NOMO-1 treated with DMSO at 0.1 percent for 48 hours (cell line): ENCODE data around the gene FBXL13.
A peak's percentile ranks its signal among the peaks of the same experiment; 100 is the strongest.
"Not testable (repeated sequence)": the region's sequence is repeated elsewhere in the genome, so short reads cannot be mapped to it uniquely, and the experiment has no call there.

Experiments
- DNase-seq: peaks from one replicate; lab custom pipeline; 2025; ENCODE audit not compliant: unreplicated experiment; lab: John Stamatoyannopoulos, UW

The FBXL13 gene

DNA sequence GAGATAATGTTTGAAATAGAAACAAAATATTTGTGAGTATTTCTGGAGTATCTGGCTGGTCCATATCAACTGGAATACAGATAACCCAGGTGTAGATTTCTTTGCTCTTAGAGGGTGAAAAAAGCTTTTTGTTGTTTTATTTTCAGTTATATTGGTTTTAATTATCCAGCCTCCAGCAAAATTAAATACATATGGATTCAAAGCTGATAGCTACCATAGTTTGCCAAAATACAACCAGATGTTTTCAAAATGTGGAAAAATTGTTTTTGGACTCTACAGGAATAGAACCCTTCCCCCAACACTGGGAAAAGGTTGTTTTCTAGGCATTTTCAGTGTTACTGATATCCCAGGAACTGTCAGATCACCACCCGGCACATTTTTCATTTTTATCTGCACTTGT is 131.7 kb downstream of the FBXL13 start:
- DNase-seq, result no peak

- no peak for DNase-seq
These were observed 132.3 kb downstream of the FBXL13 start for GRCh38 chr7:102942181-102942866.

- no peak for DNase-seq
These were observed 135.9 kb downstream of the FBXL13 start for GRCh38 chr7:102938679-102939078.

GRCh38 chr7:102935450-102936115 is 139.0 kb downstream of the FBXL13 start:
- peak; percentile 69 for DNase-seq

- no peak for DNase-seq
These were observed 139.9 kb downstream of the FBXL13 start for GRCh38 chr7:102934701-102935100.

DNA sequence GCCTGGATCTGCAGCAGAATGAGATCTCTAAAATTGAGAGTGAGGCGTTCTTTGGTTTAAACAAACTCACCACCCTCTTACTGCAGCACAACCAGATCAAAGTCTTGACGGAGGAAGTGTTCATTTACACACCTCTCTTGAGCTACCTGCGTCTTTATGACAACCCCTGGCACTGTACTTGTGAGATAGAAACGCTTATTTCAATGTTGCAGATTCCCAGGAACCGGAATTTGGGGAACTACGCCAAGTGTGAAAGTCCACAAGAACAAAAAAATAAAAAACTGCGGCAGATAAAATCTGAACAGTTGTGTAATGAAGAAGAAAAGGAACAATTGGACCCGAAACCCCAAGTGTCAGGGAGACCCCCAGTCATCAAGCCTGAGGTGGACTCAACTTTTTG is 140.4 kb downstream of the FBXL13 start:
- no peak for DNase-seq

DNA sequence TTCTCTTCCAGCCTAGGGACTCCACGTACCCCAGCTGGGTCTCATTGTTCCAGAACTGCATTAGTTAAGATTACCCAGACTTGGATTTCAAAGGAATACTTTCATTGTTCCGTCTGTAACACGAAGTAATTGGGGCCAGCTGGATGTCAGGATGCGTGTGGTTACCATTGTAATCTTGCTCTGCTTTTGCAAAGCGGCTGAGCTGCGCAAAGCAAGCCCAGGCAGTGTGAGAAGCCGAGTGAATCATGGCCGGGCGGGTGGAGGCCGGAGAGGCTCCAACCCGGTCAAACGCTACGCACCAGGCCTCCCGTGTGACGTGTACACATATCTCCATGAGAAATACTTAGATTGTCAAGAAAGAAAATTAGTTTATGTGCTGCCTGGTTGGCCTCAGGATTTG is 140.8 kb downstream of the FBXL13 start:
- no peak for DNase-seq

DNA sequence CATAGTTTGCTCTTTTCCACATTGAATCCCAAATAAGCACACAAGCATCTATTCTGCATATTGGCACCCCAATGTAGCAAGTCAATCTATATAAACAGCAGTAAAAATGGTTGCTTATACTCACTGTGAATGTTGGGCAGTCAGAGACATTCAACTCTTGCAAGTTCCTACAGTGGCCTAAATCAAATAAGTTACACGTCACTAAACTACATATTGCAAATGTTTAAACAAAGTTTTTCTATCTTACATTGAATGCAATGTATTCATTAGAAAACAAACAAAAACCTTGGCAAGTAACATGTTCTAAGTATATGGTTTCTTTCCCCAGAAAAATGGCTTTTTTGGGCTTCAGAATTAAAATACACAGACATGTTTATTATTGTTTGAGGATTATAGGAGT is 142.8 kb downstream of the FBXL13 start:
- DNase-seq, result no peak

DNA sequence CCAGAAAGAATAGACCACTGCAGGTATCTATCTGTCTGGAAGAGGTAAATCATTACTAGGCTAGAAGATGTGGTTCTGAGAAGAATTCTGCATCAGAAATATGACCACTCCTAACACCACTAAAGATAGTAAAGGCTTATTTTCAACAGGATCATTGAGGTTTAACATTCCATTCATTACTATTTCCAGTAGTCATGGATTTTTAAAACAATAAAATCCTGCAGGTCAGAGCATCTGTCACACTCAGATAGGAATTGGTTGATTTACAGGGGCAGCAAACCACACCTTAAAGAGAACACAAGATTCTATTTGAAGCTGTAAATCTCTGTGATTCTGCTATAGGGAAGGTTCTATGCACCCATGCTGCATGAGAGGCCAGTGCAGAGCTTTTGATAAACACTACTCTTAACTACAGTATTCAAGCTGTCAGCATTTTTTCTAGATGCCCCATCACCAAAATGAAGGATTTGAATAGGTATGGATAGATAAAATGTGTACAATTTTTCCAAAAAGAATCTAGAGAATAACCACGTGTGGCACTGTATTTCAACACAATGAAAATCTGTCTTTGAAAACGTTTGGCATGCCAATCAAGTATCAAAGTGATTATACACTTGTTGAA is 147.2 kb downstream of the FBXL13 start:
- DNase-seq, result no peak

DNA sequence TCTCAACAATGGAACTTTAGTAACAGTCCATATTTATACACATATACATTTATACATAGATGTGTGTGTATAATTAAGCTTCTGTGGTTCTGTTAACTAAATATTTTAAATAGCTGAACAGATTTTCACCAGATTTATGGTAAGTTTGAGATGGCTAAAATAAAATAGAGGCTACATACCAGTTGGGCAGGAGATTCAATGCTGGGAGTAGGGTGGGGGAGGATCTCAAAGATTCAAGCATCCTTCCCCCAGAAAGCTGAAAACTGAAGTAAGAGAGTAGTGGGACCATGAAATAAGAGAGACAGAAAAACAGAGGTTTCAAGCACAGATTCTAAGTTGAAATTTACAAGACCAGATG is 147.8 kb downstream of the FBXL13 start:
- DNase-seq, result no peak

DNA sequence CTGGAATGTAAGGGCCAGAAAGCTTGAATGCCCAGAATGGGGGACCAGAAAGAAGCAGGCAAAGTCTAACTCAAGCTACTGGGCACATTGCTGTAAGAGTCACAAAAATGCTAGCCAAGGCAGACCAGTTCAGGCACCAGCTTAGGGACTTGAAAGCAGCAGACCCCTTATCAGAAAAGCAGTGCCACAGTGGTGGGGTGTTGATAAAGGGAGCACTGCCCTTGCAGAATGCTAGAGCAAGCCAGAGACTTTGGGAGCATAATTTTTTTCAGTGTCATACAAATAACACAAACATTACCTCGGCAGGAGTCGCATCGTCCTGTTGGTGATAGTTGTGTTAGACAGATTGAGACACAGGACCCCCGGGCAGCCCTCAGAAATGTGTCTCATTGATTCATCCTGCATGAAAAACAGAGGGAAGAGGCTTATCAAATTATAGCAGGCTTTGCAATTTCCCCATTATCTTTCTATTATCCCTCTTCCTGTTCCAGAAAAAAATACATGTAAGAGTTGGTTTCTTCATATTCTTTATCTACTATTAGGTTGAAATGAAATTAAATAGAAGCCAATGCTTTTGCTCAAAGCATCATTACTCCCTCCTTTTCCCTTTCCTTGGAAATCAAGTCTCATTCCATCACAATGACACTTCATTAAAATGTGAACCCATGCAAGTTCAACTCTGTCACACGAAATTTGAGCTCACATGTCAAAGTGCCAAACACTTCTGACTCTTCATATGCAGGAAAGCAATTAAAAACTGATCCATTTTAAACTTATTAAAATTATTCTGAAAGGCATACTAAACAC is 148.4 kb downstream of the FBXL13 start:
- DNase-seq, result no peak

DNA sequence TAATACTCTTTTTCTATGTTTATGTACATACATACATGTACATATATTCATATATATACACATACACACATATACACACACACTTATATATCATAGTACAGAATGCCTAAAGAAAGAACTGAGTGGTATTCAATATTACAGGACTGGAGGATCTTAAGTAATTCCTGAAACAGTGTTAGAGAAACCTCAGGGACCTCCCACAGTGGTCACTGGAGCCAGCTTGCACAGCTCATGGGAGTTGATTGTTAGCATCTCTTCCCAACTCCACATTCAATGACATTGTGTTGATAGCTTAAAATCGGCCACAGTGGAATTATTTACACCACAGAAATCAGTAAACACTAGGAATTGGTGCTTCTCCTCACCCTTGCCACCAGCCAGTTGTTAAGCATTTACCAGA is 155.8 kb downstream of the FBXL13 start:
- no peak for DNase-seq

DNA sequence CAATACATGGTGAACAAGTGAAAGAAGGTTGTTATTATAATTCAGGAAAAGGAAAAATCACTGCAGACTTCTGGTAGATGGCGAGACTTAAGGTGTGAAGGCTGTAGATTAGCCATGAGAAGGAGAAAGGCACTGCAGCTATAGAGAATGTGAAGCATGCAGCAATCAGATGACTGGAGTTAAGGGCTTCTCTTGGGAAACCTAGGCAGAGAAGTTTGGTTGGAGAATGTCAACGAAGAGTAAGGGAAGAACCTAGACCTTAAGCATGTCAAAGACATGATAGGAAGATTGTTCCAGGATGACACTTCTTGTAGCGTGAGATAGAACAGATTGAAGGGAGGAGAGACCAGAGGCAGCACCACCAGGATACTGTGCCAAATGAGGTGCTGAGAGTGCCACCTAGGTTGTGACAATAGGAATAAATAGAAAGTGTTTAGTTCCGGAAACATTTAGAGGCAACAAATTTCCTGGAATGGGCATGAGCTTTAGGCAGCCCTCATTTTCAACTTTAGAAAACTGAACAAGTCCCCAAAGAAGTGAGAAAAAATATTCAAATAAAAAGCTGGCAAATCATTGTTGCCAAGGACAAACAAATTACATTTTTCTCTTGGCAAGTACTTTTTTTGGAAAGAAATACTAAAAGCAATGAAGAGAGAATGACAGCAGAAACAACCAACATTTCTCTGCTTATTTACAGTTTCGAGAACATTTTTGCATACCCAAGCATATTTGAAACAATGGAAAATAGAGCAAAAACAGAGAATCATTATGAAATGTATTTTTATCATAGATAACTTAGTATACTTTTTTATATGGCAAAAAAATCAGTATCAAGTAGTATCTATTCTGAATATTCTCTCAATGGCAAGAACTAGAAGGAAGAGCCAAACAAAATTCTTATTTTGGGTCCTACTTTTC is 156.9 kb downstream of the FBXL13 start:
- no peak for DNase-seq

DNA sequence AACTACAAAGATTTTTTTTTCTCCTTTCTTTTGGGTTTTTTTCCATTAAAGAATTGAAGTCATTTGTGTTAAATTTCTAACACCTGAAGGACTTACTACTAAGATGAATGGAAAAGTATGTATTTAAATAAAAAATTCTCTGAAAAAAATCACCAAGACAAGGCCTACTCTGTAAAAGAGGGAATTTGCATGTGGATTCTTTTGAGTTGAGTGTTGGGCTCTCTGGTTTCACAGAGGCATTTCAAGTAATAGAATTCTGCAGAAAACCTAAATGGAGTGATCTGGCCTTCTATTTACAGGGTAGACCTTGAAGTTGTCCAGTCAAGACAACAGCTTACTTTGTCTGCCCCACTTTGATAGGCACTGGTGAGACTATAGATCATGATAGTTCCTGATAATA is 157.7 kb downstream of the FBXL13 start:
- DNase-seq, result no peak

DNA sequence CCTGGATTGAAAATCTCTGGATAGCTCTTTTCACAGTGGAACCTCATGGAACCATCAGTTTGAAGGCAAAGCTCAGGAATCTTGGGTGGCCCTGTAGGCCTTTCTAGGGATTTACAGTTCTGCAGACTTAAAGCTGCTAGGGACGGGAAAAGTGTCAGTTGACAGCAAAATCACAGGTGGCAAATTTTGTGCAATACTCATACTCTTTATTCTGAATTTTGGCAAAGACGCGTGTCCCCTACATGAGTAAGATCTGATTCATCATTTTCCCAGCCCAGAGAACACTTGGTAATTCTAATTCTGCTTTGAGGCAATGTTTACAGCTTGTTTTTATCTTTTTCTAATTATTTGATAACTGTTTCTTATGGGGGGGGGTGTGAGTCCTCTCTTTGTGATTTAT is 158.2 kb downstream of the FBXL13 start:
- no peak for DNase-seq

DNA sequence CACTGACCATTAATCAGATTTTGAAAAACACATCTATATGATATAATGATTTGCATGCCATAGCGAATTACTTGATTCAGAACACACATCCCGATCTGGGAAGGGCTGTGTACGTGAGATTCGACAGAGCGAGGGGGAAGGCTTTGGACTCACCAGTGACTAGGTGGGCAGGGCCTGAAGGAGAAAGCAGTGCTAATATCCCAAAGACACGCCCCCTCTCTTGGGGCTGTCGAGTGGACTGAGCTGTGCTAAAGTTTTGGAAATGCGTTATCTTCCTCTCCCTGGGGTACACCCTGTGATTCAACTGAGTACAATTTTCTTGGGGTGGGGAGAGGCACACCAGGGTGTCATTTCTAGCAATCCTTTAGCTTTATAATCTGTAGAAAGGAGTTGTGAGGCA is 160.0 kb downstream of the FBXL13 start:
- no peak for DNase-seq

- DNase-seq, result no peak
These were observed 160.8 kb downstream of the FBXL13 start for GRCh38 chr7:102913826-102914225.

DNA sequence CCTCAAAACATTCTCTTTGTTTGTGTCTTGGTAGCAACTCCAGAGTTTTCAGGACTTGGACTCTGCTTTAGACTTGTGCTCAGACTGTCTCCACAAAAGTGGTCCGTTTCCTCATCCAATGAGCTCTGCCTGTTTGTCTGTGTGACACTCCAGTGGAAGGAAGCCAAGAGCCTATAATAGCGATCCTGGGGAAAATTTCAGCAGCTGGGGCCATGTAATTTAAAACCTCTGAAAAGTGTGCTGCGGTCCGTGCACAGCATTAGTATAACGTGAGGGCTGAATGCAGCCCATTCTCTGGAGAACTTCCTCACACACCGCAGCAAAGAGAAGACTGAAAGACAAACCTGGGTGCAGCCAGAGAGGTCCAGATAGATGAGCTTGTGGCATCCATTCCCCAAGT is 161.9 kb downstream of the FBXL13 start, which contains the start of gene LRRC17:
LRRC17 (plus strand) TSS at position 259 of the 400 bp plus-strand sequence. CDS start 20,914 bp downstream, outside the sequence.
- no peak for DNase-seq

- DNase-seq, result no peak
These were observed 165.9 kb downstream of the FBXL13 start for GRCh38 chr7:102908676-102909075.

GRCh38 chr7:102903576-102903975 is 171.0 kb downstream of the FBXL13 start:
- not testable (repeated sequence) for DNase-seq
